WTC11 (cell line): ENCODE measurements around the gene SFT2D1. TPM values are rescaled to one million over a fixed set of nuclear protein-coding genes. Genes with fewer than 3 reads are reported as not detected.
A peak's percentile ranks its signal among the peaks of the same experiment; 100 is the strongest.

Source experiments
- ATAC-seq: fragments of 200-7000 bp; cut with Tn5 transposase; 2 replicates; pipeline ENCODE4 v1.10.0; 2021; ENCODE audit warnings: mild to moderate bottlenecking, moderate library complexity
- CTCF ChIA-PET: fragments of 300-600 bp; sonication (Branson Sonifier 250); formaldehyde crosslinking; loops from one replicate; lab custom pipeline; 2021; ENCODE audit warnings: antibody characterized with exemption; lab: Charles Lee
- POLR2A ChIA-PET: fragments of 350-600 bp; sonication (Branson Sonifier 250); formaldehyde crosslinking; loops from one replicate; lab custom pipeline; 2021; ENCODE audit warnings: antibody characterized with exemption; lab: Charles Lee
- DNase-seq: peaks from one replicate; pipeline ENCODE4 v3.0.0; 2021; ENCODE audit warnings: low spot score
- H3K27ac Mint-ChIP-seq: 2 replicates; pipeline ENCODE4 v1.8.0; 2021; ENCODE audit warnings: mixed read lengths
- H3K27me3 Mint-ChIP-seq: 2 replicates; pipeline ENCODE4 v1.8.0; 2021; ENCODE audit warnings: low read depth, mild to moderate bottlenecking, moderate library complexity, mixed read lengths
- H3K36me3 Mint-ChIP-seq: 2 replicates; pipeline ENCODE4 v1.8.0; 2021; ENCODE audit warnings: mixed read lengths
- H3K4me1 Mint-ChIP-seq: 2 replicates; pipeline ENCODE4 v1.8.0; 2022; ENCODE audit warnings: mixed read lengths
- H3K4me3 Mint-ChIP-seq: 2 replicates; pipeline ENCODE4 v1.8.0; 2021; ENCODE audit warnings: mild to moderate bottlenecking, moderate library complexity, mixed read lengths
- H3K9me3 Mint-ChIP-seq: 2 replicates; pipeline ENCODE4 v1.8.0; 2021; ENCODE audit warnings: mixed read lengths
- ATF2 ChIP-seq: sonication (generic); formaldehyde crosslinking; IDR thresholded peaks from 2 replicates; pipeline ENCODE4 v1.8.1; 2022; ENCODE audit warnings: low read depth, missing genetic modification reagents, borderline replicate concordance
- ATF3 ChIP-seq: sonication (generic); formaldehyde crosslinking; conservative IDR thresholded peaks from 2 replicates; pipeline ENCODE4 v1.8.1; 2022; ENCODE audit warnings: mild to moderate bottlenecking, missing genetic modification reagents
- ATF6 ChIP-seq: sonication (generic); formaldehyde crosslinking; IDR thresholded peaks from 2 replicates; pipeline ENCODE4 v1.8.1; 2023; ENCODE audit warnings: mild to moderate bottlenecking, missing genetic modification reagents
- CBFB ChIP-seq: sonication (generic); formaldehyde crosslinking; IDR thresholded peaks from 2 replicates; pipeline ENCODE4 v1.8.1; 2022; ENCODE audit warnings: mild to moderate bottlenecking, low read depth, missing genetic modification reagents
- CDX4 ChIP-seq: fragments of 250-450 bp; sonication (Bioruptor Pico); IDR thresholded peaks from 2 replicates; pipeline ENCODE4 v1.9.0; 2021; ENCODE audit warnings: moderate library complexity, mild to moderate bottlenecking, inconsistent platforms, borderline replicate concordance
- CREB1 ChIP-seq: sonication (generic); formaldehyde crosslinking; IDR thresholded peaks from 2 replicates; pipeline ENCODE4 v1.8.0; 2023; ENCODE audit warnings: mild to moderate bottlenecking, missing genetic modification reagents
- CREM ChIP-seq: sonication (generic); formaldehyde crosslinking; IDR thresholded peaks from 2 replicates; pipeline ENCODE4 v1.8.1; 2022; ENCODE audit warnings: mild to moderate bottlenecking, missing genetic modification reagents, moderate library complexity
- E2F5 ChIP-seq: sonication (generic); formaldehyde crosslinking; IDR thresholded peaks from 2 replicates; pipeline ENCODE4 v1.8.1; 2022; ENCODE audit warnings: mild to moderate bottlenecking, moderate library complexity, missing genetic modification reagents
- ELF4 ChIP-seq: sonication (generic); formaldehyde crosslinking; IDR thresholded peaks from 2 replicates; pipeline ENCODE4 v1.8.1; 2022; ENCODE audit warnings: low read depth, mild to moderate bottlenecking, moderate library complexity, missing genetic modification reagents
- EMX1 ChIP-seq: fragments of 250-450 bp; sonication (Bioruptor Pico); IDR thresholded peaks from 2 replicates; pipeline ENCODE4 v1.8.0; 2021; ENCODE audit warnings: mild to moderate bottlenecking
- FOXJ3 ChIP-seq: sonication (generic); formaldehyde crosslinking; IDR thresholded peaks from 2 replicates; pipeline ENCODE4 v1.9.0; 2021; ENCODE audit warnings: missing genetic modification reagents, mild to moderate bottlenecking, borderline replicate concordance
- FOXK1 ChIP-seq: sonication (generic); formaldehyde crosslinking; IDR thresholded peaks from 2 replicates; pipeline ENCODE4 v1.8.0; 2022; ENCODE audit warnings: mild to moderate bottlenecking, moderate library complexity, missing genetic modification reagents
- GRHL2 ChIP-seq: fragments of 250-450 bp; sonication (Bioruptor Pico); IDR thresholded peaks from 2 replicates; pipeline ENCODE4 v1.8.0; 2022; ENCODE audit warnings: mild to moderate bottlenecking, moderate library complexity; ENCODE audit not compliant: insufficient replicate concordance, severe bottlenecking
- IRF1 ChIP-seq: sonication (generic); formaldehyde crosslinking; IDR thresholded peaks from 2 replicates; pipeline ENCODE4 v1.8.0; 2023; ENCODE audit warnings: missing genetic modification reagents
- JAZF1 ChIP-seq: fragments of 250-450 bp; sonication (Bioruptor Pico); IDR thresholded peaks from 2 replicates; pipeline ENCODE4 v1.9.0; 2021; ENCODE audit warnings: moderate library complexity, mild to moderate bottlenecking, inconsistent platforms
- KAT7 ChIP-seq: sonication (generic); formaldehyde crosslinking; IDR thresholded peaks from 2 replicates; pipeline ENCODE4 v1.8.1; 2023; ENCODE audit warnings: missing genetic modification reagents, mild to moderate bottlenecking, borderline replicate concordance
- MXD4 ChIP-seq: fragments of 250-450 bp; sonication (Bioruptor Pico); IDR thresholded peaks from 2 replicates; pipeline ENCODE4 v1.8.0; 2021; ENCODE audit warnings: mild to moderate bottlenecking, moderate library complexity, borderline replicate concordance
- MYBL2 ChIP-seq: sonication (generic); formaldehyde crosslinking; IDR thresholded peaks from 2 replicates; pipeline ENCODE4 v1.8.1; 2023; ENCODE audit warnings: mild to moderate bottlenecking, moderate library complexity, missing genetic modification reagents
- NR1H2 ChIP-seq: sonication (generic); formaldehyde crosslinking; IDR thresholded peaks from 2 replicates; pipeline ENCODE4 v1.9.0; 2021; ENCODE audit warnings: mild to moderate bottlenecking, moderate library complexity, missing genetic modification reagents
- NR2C2 ChIP-seq: sonication (generic); formaldehyde crosslinking; IDR thresholded peaks from 2 replicates; pipeline ENCODE4 v1.8.0; 2022; ENCODE audit warnings: mild to moderate bottlenecking, missing genetic modification reagents
- PRDM15 ChIP-seq: sonication (generic); formaldehyde crosslinking; IDR thresholded peaks from 2 replicates; pipeline ENCODE4 v1.8.0; 2022; ENCODE audit warnings: missing genetic modification reagents
- RELA ChIP-seq: sonication (generic); formaldehyde crosslinking; IDR thresholded peaks from 2 replicates; pipeline ENCODE4 v1.8.1; 2022; ENCODE audit warnings: missing genetic modification reagents, mild to moderate bottlenecking, borderline replicate concordance
- SMAD4 ChIP-seq: sonication (generic); formaldehyde crosslinking; IDR thresholded peaks from 2 replicates; pipeline ENCODE4 v1.8.0; 2022; ENCODE audit warnings: mild to moderate bottlenecking, missing genetic modification reagents
- USF2 ChIP-seq: sonication (generic); formaldehyde crosslinking; IDR thresholded peaks from 2 replicates; pipeline ENCODE4 v1.8.1; 2023; ENCODE audit warnings: mild to moderate bottlenecking, missing genetic modification reagents, moderate library complexity
- ZNF121 ChIP-seq: sonication (generic); formaldehyde crosslinking; IDR thresholded peaks from 2 replicates; pipeline ENCODE4 v1.8.0; 2023; ENCODE audit warnings: missing genetic modification reagents
- ZNF138 ChIP-seq: sonication (generic); formaldehyde crosslinking; conservative IDR thresholded peaks from 2 replicates; pipeline ENCODE4 v1.8.1; 2022; ENCODE audit warnings: mild to moderate bottlenecking, moderate library complexity, missing genetic modification reagents
- ZNF263 ChIP-seq: sonication (generic); formaldehyde crosslinking; IDR thresholded peaks from 2 replicates; pipeline ENCODE4 v1.8.1; 2022; ENCODE audit warnings: low read depth, mild to moderate bottlenecking, moderate library complexity, missing genetic modification reagents
- ZNF317 ChIP-seq: sonication (generic); formaldehyde crosslinking; IDR thresholded peaks from 2 replicates; pipeline ENCODE4 v1.8.1; 2023; ENCODE audit warnings: low read depth, mild to moderate bottlenecking, moderate library complexity, missing genetic modification reagents, borderline replicate concordance
- total RNA-seq: library from RNA; stranded (reverse); gene quantifications from 3 replicates; pipeline ENCODE4 v1.2.3, GENCODE V29; 2021

SFT2D1 gene
- total RNA-seq, 1 experiment from 2014 or later = 53.1 TPM

- Mint-ChIP-seq H3K27me3 (no peaks in the 10 kb centered on the region), H3K27ac (peak overlapping the region; percentile 99), H3K4me3 (no peak overlapping the region), H3K4me1 (peaks cover 60% of the 10 kb centered on the region), H3K36me3 (no peaks in the 10 kb centered on the region), H3K9me3 (no peaks in the 10 kb centered on the region)
- ATAC-seq = no peak
- no peak for DNase-seq
- POLR2A ChIA-PET = no interaction called here
- CTCF ChIA-PET = interaction anchor here (0.7 to 2.0 kb wide), 2 partner anchors 14 to 36 kb away, joined by 3 to 8 read pairs; no protein-coding TSS in a partner anchor
- no peak for TF ChIP-seq FOXJ3
- TF ChIP-seq ZNF138 (CRISPR knock-in tag) = no peak
- no peak for TF ChIP-seq IRF1 (CRISPR knock-in tag)
- TF ChIP-seq NR2C2 (CRISPR knock-in tag) = no peak
- TF ChIP-seq KAT7 = no peak
- TF ChIP-seq FOXK1 (CRISPR knock-in tag) = no peak
- TF ChIP-seq NR1H2 (CRISPR knock-in tag) = no peak
- TF ChIP-seq CBFB (CRISPR knock-in tag) = no peak
- TF ChIP-seq ZNF317 (CRISPR knock-in tag) = no peak
- no peak for TF ChIP-seq CREM (CRISPR knock-in tag)
- no peak for TF ChIP-seq EMX1 (CRISPR knock-in tag)
- TF ChIP-seq SMAD4 = no peak
- no peak for TF ChIP-seq E2F5 (CRISPR knock-in tag)
- no peak for TF ChIP-seq PRDM15 (CRISPR knock-in tag)
- TF ChIP-seq GRHL2 (CRISPR knock-in tag) = no peak
- no peak for TF ChIP-seq ATF6 (CRISPR knock-in tag)
- no peak for TF ChIP-seq ZNF263
- no peak for TF ChIP-seq USF2 (CRISPR knock-in tag)
- TF ChIP-seq RELA = no peak
- TF ChIP-seq ZNF121 = no peak
Measured at GRCh38 chr6:166366921-166367320, 24.6 kb upstream of the SFT2D1 start.

- Mint-ChIP-seq H3K4me1 (peaks cover 61% of the 10 kb centered on the region), H3K9me3 (no peaks in the 10 kb centered on the region), H3K36me3 (no peaks in the 10 kb centered on the region), H3K4me3 (peak overlapping the region; percentile 61), H3K27ac (peak overlapping the region; percentile 99), H3K27me3 (no peaks in the 10 kb centered on the region)
- ATAC-seq = peak; percentile 46
- ChIA-PET CTCF (interaction anchor here (0.6 to 2.0 kb wide), 4 partner anchors 14 to 541 kb away, joined by 3 to 13 read pairs (median 6); no protein-coding TSS in a partner anchor), POLR2A (no interaction called here)
- DNase-seq = no peak
- TF ChIP-seq MXD4 (CRISPR knock-in tag) (no peak), CDX4 (no peak), JAZF1 (no peak), ATF2 (CRISPR knock-in tag) (no peak), SMAD4 (no peak), MYBL2 (CRISPR knock-in tag) (no peak), CREB1 (CRISPR knock-in tag) (no peak), ATF3 (CRISPR knock-in tag) (no peak), ELF4 (no peak)
Measured at GRCh38 chr6:166365806-166366205, 23.5 kb upstream of the SFT2D1 start.
